ENCODE results near the gene ZSCAN9. TPM values are rescaled to one million over a fixed set of nuclear protein-coding genes. Genes with fewer than 3 reads are reported as not detected.
A peak's percentile ranks its signal among the peaks of the same experiment; 100 is the strongest.

ZSCAN9 gene
- total and polyA plus RNA-seq, 9 of the 15 experiments (the other 6 are each of a cell fraction or from before 2014, with no cell fraction given), result 18.8 to 48.9 (median 28.7) TPM

GRCh38 chr6:28218312-28219248 lies 6.5 kb upstream of the ZSCAN9 start (continued):
- TF ChIP-seq UBTF (IDR thresholded peaks at IDR 0.05; ENCODE audit: borderline replicate concordance in 1 of 2, low read depth in 2 of 2, low read length in 2 of 2) (peak; percentile 46 to 77; a peak in 3 of 4 replicates), MYC (IDR thresholded peaks at IDR 0.05; ENCODE audit: low read depth, low read length) (peak; percentile 13; the same call in 1 of the 2 replicates), MYC (CRISPR knock-in tag; IDR thresholded peaks at IDR 0.05; ENCODE audit: borderline replicate concordance, low read depth) (no peak), ZNF511 (CRISPR knock-in tag; IDR thresholded peaks at IDR 0.05) (0 out of 2 replicates have a peak, but pooled peaks have one; percentile 29), PHF21A (IDR thresholded peaks at IDR 0.05; ENCODE audit: borderline replicate concordance, low read depth) (no peak), E2F1 (CRISPR knock-in tag; IDR thresholded peaks at IDR 0.05) (no peak), L3MBTL2 (IDR thresholded peaks at IDR 0.05) (peak; percentile 98), TFAP4 (CRISPR knock-in tag; IDR thresholded peaks at IDR 0.05; ENCODE audit: borderline replicate concordance) (peak; percentile 67; the same call in 1 of the 2 replicates), MNT (conservative IDR thresholded peaks at IDR 0.05) (peak; percentile 50 to 74; a peak in 2 of 4 replicates), HDAC8 (tag; IDR thresholded peaks at IDR 0.05) (no peak), POLR2B (IDR thresholded peaks at IDR 0.05; ENCODE audit: low read depth, partially characterized antibody) (peak; percentile 79), ZKSCAN8 (CRISPR knock-in tag; IDR thresholded peaks at IDR 0.05) (no peak), RBFOX2 (IDR thresholded peaks at IDR 0.05; ENCODE audit: low read depth, low read length) (peak; percentile 86), MYNN (IDR thresholded peaks at IDR 0.05) (peak; percentile 51; the same call in 1 of the 2 replicates), MYNN (CRISPR knock-in tag; IDR thresholded peaks at IDR 0.05) (no peak), SOX6 (IDR thresholded peaks at IDR 0.05) (0 out of 2 replicates have a peak, but pooled peaks have one; percentile 47), ZNF436 (CRISPR knock-in tag; IDR thresholded peaks at IDR 0.05) (no peak), CXXC5 (CRISPR knock-in tag; IDR thresholded peaks at IDR 0.05) (peak; percentile 90)

Measured in K562 (cell line).